Measurements from ENCODE around the gene NDUFC1. TPM values are rescaled to one million over a fixed set of nuclear protein-coding genes. Genes with fewer than 3 reads are reported as not detected.

Gene NDUFC1
- total and polyA plus RNA-seq, 2 of the 8 experiments (the other 6 are each of a cell fraction or from before 2014, with no cell fraction given), result 41.9 to 62.0 TPM

DNA sequence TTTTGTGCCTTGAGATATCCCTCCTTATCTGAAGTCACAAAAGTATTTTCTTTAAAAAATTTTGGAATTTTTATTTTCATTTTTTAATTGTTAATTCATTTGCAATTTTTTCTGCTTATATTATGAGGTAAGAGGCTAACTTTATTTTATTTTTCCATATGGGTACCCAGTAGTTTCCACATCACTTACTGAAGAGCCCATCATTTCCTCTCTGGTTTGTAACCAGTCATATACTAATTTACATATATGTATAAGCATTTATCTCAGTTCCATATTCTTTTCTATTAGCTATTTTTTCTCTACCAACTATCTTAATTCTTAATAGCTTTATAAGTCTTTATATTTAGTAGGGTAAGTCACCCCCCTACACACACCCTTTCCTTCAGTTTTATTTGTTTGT is 49.2 kb downstream of the NDUFC1 start:
- no peak overlapping the region for H2BK5ac ChIP-seq (ENCODE audit: low read depth, low read length)
- H3K9ac ChIP-seq (replicated peaks in 1 of 4; ENCODE audit: extremely low read depth in 1 of 4, low read depth in 3 of 4, low read length in 3 of 4), result no peak overlapping the region
- H3K9me3 ChIP-seq (ENCODE audit: insufficient read depth in 2 of 2, low read depth in 1 of 2, low read length in 1 of 2), result no peaks in the 10 kb centered on the region
- no peak overlapping the region for H2BK15ac ChIP-seq (ENCODE audit: low read length)
- CTCF ChIA-PET (ENCODE audit: partially characterized antibody), result interaction anchor here (0.8 to 2.4 kb wide), 3 partner anchors 9 to 31 kb away, joined by 3 to 7 read pairs (median 3); no protein-coding TSS in a partner anchor
- H3K23me2 ChIP-seq (ENCODE audit: low read depth, low read length), result 0 out of 2 replicates have a peak, but pooled peaks cover 2% of the 10 kb centered on the region
- H2AK5ac ChIP-seq (ENCODE audit: low read depth, low read length), result no peak overlapping the region
- H4K20me1 ChIP-seq (replicated peaks in 1 of 2; ENCODE audit: control insufficient read depth in 1 of 2, insufficient read depth in 2 of 2, low read length in 2 of 2), result no peaks in the 10 kb centered on the region
- FAIRE-seq (no peak), DNase-seq (ENCODE audit: low read depth in 1 of 2, low spot score in 2 of 2) (no peak)
- TF ChIP-seq GTF2F1 (IDR thresholded peaks at IDR 0.05; ENCODE audit: borderline replicate concordance, low read depth, low read length) (no peak), SUZ12 (IDR thresholded peaks at IDR 0.05; ENCODE audit: low read length) (no peak), MAFK (IDR thresholded peaks at IDR 0.05; ENCODE audit: low read depth, low read length) (no peak), TCF12 (IDR thresholded peaks at IDR 0.05; ENCODE audit: low read depth, low read length) (no peak), CTCF (IDR thresholded peaks at IDR 0.05; ENCODE audit: control extremely low read depth in 1 of 3, insufficient read depth in 1 of 3, low read depth in 1 of 3, low read length in 3 of 3) (no peak), TBP (IDR thresholded peaks at IDR 0.05; ENCODE audit: low read depth, low read length) (no peak), HDAC2 (IDR thresholded peaks at IDR 0.05; ENCODE audit: borderline replicate concordance in 1 of 2, low read depth in 2 of 2, low read length in 2 of 2) (no peak), POLR2AphosphoS5 (IDR thresholded peaks at IDR 0.05; ENCODE audit: low read depth, low read length) (no peak), TAF1 (IDR thresholded peaks at IDR 0.05; ENCODE audit: low read depth, low read length) (no peak), RXRA (IDR thresholded peaks at IDR 0.05; ENCODE audit: insufficient read depth, low read depth, low read length) (no peak)
- H3K14ac ChIP-seq (ENCODE audit: insufficient read length), result no peak overlapping the region
- no peaks in the 10 kb centered on the region for H3K36me3 ChIP-seq (ENCODE audit: control insufficient read depth in 2 of 4, insufficient read depth in 4 of 4, low read length in 3 of 4)
- H3K4ac ChIP-seq (replicated peaks; ENCODE audit: insufficient read length, low read depth, low read length), result no peak overlapping the region
- no peak overlapping the region for H2BK12ac ChIP-seq (ENCODE audit: low read depth, low read length)
- H3K27ac ChIP-seq (ENCODE audit: low read depth, low read length), result no peak overlapping the region
- no peaks in the 10 kb centered on the region for H3K79me2 ChIP-seq (ENCODE audit: control insufficient read depth in 1 of 2, insufficient read depth in 2 of 2, low read length in 2 of 2)
- H2BK120ac ChIP-seq (replicated peaks; ENCODE audit: low read depth, low read length), result no peak overlapping the region
- H3K4me3 ChIP-seq (ENCODE audit: extremely low read depth in 1 of 4, insufficient read depth in 2 of 4, low read depth in 3 of 4, low read length in 4 of 4), result no peak overlapping the region
- H4K8ac ChIP-seq (ENCODE audit: extremely low read depth, insufficient read depth, low read length), result no peak overlapping the region
- no peak overlapping the region for H2BK20ac ChIP-seq (ENCODE audit: low read length)
- POLR2A ChIA-PET (ENCODE audit: partially characterized antibody), result no interaction called here
- no peak overlapping the region for H3K56ac ChIP-seq (replicated peaks; ENCODE audit: insufficient read length, low read depth, low read length)
- H3K79me1 ChIP-seq (ENCODE audit: low read depth, low read length), result no peaks in the 10 kb centered on the region
- H3K18ac ChIP-seq (ENCODE audit: extremely low read depth, low read length), result no peak overlapping the region
- H3K4me1 ChIP-seq (replicated peaks in 1 of 4; ENCODE audit: control insufficient read depth in 3 of 4, insufficient read depth in 4 of 4, low read length in 3 of 4), result no peaks in the 10 kb centered on the region
- H3K4me2 ChIP-seq (ENCODE audit: insufficient read depth in 1 of 2, low read depth in 2 of 2, low read length in 2 of 2), result no peak overlapping the region
- H4K5ac ChIP-seq (ENCODE audit: insufficient read length, low read depth, low read length), result no peak overlapping the region
- no peak overlapping the region for H3K23ac ChIP-seq (ENCODE audit: insufficient read length)
- no peak overlapping the region for H2AFZ ChIP-seq (ENCODE audit: low read length)
- H4K91ac ChIP-seq (replicated peaks; ENCODE audit: insufficient read length, low read length), result no peak overlapping the region
- H3K27me3 ChIP-seq (replicated peaks in 1 of 4; ENCODE audit: control insufficient read depth in 3 of 4, extremely low read depth in 1 of 4, insufficient read depth in 3 of 4, low read length in 3 of 4), result no peaks in the 10 kb centered on the region
